HG03175 (cell line): ENCODE measurements around the gene KBTBD4.
"Not testable (repeated sequence)": the region's sequence is repeated elsewhere in the genome, so short reads cannot be mapped to it uniquely, and the experiment has no call there.

Experiments
- ATAC-seq: cut with Tn5 transposase; IDR thresholded peaks from one replicate; pipeline ENCODE4 v1.9.1; 2021; ENCODE audit warnings: mild to moderate bottlenecking, moderate library complexity; ENCODE audit not compliant: unreplicated experiment

The KBTBD4 gene

DNA sequence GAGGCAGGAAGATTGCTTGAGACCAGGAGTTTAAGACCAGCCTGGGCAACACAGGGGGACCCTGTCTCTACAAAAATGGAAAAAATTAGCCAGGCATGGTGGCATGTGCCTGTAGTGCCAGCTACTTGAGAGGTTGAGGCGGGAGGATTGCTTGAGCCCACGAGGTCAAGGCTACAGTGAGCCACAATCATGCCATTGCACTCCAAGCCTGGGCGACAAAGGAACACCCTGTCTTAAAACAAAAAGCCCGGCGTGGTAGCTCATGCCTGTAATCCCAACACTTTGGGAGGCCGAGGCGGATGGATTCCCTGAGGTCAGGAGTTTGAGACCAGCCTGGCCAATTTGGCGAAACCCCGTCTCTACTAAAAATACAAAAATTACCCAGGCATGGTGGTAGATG is 48.0 kb downstream of the KBTBD4 start:
- not testable (repeated sequence) for ATAC-seq

DNA sequence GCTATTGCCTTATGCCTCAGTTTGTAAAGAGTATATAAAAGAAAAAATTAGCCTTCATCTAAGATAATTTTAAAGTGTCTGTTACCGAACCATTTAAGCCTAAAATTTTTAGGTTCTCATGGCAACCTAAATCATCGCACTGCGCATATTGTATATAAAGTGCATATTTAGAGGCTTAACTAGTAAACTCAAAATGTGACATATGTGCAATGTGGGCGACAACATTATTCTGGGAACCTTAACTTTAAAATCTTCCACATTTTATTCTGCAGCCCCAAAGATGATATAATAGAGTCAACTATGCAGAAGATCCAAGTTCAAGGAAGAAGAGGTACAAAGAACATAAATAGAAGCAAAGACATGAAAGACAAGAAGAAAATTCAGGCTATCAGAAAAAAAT is 48.8 kb downstream of the KBTBD4 start:
- ATAC-seq: no peak

GRCh38 chr11:47527186-47527585 is 51.6 kb downstream of the KBTBD4 start:
- ATAC-seq: no peak

GRCh38 chr11:47526032-47526431 is 52.7 kb downstream of the KBTBD4 start:
- not testable (repeated sequence) for ATAC-seq

DNA sequence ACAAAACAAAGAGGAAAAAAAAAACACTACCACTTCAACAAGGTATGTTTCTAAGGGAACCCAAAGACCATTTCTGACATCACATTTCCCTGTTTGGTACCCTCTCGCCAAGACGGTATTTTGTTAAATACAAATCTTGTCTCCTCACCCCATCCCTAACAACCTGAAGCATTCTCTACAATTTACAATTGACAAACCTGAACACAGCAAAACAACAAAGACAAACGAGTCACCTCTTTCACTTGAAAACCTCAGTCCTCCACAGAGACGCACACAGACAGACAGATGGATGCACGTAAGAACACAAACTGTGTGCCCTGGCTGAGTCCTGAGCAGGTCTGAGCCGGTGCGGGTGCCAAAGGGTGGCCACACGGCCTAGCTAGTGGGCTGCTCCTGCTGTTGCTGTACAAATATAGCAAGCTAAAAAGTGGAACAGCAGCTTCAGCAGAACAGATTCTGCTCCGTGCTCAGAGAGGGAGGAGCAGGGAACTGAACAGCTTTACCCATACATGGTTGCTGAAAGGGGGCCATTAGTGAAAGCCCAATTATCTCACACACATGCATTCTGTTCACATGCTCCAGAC is 54.4 kb downstream of the KBTBD4 start:
- no peak for ATAC-seq

DNA sequence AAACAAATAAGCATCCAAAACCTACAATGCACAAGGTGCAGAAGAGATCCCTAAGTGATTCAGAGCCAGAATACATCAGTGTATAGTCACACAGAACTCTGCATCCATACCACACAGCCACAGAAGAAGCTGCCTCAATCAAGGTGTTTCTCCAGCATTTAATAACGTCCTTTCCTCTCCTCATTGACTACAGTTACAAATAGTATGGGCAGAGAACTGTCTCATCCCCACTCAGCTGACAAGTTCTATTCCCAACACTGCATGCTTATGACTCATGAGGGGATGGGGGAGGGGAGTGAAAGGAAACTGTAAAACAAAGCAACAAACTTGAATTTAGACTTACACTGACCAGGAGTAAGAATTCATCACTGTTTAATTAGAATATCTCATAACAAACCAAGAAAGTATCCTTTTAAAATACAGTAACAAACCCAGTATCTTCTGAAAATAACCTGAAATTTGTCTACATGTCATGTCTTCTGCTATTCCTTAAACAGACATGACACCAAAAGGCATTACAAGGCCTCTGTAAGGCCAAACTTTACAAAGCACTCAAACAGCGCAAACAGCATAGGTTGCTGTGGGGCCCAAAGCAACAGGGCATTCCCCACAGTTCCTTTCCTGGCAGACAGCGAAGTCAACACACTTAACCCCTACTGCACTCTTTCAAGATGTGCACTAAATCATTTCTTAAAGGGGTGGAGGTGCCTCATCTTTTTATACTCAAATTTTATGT is 55.1 kb downstream of the KBTBD4 start:
- ATAC-seq: no peak
